ENCODE data around the gene MAGEA11.
"Not testable (repeated sequence)": the region's sequence is repeated elsewhere in the genome, so short reads cannot be mapped to it uniquely, and the experiment has no call there.

DNA sequence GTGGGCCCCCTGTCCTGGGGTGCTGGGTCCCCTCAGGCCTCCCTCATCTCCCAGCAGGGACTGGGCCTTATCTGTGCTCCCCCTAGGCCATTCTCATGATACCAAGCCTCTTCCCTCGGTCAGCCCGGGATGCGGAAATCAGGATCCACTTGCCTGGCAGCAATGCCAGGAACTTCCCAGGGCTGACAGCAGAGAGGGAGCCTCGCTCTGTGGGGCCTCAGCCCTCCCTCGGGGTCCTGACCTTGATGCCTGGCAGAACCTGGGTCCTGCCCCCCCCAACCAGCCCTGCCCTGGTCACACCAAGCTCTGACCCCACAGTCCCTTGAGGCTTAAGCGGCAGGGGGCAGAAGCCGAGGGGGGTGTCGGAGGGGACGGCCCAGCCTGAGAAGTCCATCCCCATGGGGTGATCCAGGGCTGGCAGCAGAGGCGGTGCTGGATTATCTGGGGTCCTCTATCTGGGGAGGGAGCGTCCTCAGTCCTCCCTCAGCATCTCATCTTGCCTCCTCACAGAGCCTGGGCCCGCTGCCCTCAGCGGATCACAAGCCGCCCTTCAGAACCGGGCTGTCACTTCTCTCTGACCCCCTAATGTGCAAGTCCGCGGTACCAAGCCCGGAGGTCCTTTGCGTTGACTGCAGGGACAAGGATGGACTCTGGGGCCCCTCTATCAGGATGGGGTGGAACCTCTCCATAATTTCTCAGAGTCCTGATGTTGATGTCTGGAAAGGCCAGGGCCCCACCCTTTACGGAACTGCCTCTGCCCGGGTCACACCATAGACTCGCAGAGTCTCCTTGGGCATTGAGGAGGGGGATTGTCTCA lies 50.2 kb downstream of the MAGEA11 start:
- TF ChIP-seq, protein P1, sequence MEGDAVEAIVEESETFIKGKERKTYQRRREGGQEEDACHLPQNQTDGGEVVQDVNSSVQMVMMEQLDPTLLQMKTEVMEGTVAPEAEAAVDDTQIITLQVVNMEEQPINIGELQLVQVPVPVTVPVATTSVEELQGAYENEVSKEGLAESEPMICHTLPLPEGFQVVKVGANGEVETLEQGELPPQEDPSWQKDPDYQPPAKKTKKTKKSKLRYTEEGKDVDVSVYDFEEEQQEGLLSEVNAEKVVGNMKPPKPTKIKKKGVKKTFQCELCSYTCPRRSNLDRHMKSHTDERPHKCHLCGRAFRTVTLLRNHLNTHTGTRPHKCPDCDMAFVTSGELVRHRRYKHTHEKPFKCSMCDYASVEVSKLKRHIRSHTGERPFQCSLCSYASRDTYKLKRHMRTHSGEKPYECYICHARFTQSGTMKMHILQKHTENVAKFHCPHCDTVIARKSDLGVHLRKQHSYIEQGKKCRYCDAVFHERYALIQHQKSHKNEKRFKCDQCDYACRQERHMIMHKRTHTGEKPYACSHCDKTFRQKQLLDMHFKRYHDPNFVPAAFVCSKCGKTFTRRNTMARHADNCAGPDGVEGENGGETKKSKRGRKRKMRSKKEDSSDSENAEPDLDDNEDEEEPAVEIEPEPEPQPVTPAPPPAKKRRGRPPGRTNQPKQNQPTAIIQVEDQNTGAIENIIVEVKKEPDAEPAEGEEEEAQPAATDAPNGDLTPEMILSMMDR (IDR thresholded peaks at IDR 0.05; ENCODE audit: insufficient read depth, low read length, poor library complexity, severe bottlenecking): not testable (repeated sequence)
- TF ChIP-seq EZH2phosphoT487 (conservative IDR thresholded peaks at IDR 0.05; ENCODE audit: low read length): not testable (repeated sequence)

Data from SU-DHL-6 (cell line).